ENCODE measurements around the gene ROPN1B.

DNA sequence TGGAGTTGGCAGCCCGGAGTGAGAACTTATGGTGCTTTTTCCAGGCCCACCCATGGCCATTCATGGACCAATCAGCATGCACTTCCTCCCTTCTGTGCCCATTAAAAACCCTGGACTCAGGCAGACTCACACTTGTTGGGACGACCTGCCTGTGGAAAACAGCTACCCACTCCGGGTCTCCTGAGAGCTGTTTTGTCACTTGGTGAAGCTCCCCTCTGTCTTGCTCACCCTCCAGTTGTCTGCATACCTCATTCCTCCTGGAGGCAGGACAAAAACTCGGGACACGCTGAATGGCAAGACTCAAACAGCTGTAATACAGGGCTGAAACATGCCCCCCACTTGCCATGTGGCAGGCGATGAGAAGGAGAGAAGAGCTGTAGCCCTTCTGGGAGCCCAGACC, 35.2 kb downstream of the ROPN1B start:
- TF ChIP-seq, protein P1, sequence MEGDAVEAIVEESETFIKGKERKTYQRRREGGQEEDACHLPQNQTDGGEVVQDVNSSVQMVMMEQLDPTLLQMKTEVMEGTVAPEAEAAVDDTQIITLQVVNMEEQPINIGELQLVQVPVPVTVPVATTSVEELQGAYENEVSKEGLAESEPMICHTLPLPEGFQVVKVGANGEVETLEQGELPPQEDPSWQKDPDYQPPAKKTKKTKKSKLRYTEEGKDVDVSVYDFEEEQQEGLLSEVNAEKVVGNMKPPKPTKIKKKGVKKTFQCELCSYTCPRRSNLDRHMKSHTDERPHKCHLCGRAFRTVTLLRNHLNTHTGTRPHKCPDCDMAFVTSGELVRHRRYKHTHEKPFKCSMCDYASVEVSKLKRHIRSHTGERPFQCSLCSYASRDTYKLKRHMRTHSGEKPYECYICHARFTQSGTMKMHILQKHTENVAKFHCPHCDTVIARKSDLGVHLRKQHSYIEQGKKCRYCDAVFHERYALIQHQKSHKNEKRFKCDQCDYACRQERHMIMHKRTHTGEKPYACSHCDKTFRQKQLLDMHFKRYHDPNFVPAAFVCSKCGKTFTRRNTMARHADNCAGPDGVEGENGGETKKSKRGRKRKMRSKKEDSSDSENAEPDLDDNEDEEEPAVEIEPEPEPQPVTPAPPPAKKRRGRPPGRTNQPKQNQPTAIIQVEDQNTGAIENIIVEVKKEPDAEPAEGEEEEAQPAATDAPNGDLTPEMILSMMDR (IDR thresholded peaks at IDR 0.05), result no peak
- TF ChIP-seq SIN3A (IDR thresholded peaks at IDR 0.05; ENCODE audit: borderline replicate concordance, insufficient read depth, low read depth, low read length), result no peak
- TF ChIP-seq POLR2AphosphoS5 (IDR thresholded peaks at IDR 0.05; ENCODE audit: low read depth, low read length), result no peak
- no peak for TF ChIP-seq TCF7L2 (IDR thresholded peaks at IDR 0.05; ENCODE audit: low read depth, low read length)
- TF ChIP-seq, protein P2, sequence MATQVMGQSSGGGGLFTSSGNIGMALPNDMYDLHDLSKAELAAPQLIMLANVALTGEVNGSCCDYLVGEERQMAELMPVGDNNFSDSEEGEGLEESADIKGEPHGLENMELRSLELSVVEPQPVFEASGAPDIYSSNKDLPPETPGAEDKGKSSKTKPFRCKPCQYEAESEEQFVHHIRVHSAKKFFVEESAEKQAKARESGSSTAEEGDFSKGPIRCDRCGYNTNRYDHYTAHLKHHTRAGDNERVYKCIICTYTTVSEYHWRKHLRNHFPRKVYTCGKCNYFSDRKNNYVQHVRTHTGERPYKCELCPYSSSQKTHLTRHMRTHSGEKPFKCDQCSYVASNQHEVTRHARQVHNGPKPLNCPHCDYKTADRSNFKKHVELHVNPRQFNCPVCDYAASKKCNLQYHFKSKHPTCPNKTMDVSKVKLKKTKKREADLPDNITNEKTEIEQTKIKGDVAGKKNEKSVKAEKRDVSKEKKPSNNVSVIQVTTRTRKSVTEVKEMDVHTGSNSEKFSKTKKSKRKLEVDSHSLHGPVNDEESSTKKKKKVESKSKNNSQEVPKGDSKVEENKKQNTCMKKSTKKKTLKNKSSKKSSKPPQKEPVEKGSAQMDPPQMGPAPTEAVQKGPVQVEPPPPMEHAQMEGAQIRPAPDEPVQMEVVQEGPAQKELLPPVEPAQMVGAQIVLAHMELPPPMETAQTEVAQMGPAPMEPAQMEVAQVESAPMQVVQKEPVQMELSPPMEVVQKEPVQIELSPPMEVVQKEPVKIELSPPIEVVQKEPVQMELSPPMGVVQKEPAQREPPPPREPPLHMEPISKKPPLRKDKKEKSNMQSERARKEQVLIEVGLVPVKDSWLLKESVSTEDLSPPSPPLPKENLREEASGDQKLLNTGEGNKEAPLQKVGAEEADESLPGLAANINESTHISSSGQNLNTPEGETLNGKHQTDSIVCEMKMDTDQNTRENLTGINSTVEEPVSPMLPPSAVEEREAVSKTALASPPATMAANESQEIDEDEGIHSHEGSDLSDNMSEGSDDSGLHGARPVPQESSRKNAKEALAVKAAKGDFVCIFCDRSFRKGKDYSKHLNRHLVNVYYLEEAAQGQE (IDR thresholded peaks at IDR 0.05; ENCODE audit: insufficient read depth in 1 of 2, low read depth in 2 of 2, low read length in 1 of 2), result no peak
